B cell (primary cell): ENCODE measurements around the gene USP1. TPM values are rescaled to one million over a fixed set of nuclear protein-coding genes. Genes with fewer than 3 reads are reported as not detected.

Source experiments
- ATAC-seq: fragments of 200-7000 bp; cut with Tn5 transposase; one replicate; pipeline ENCODE4 v1.10.0; 2021; ENCODE audit warnings: low read depth, mild to moderate bottlenecking, moderate number of reproducible peaks, moderate library complexity
- CTCF ChIA-PET: fragments of 350-600 bp; sonication (Branson Sonifier 250); formaldehyde crosslinking; loops from one replicate; lab custom pipeline; 2021; ENCODE audit warnings: antibody characterized with exemption, inconsistent platforms; lab: Charles Lee
- POLR2A ChIA-PET: fragments of 350-600 bp; sonication (Branson Sonifier 250); formaldehyde crosslinking; loops from one replicate; lab custom pipeline; 2021; ENCODE audit warnings: antibody characterized with exemption; lab: Charles Lee
- DNase-seq: peaks from one replicate; pipeline ENCODE4 v3.0.0; 2013
- H2AFZ ChIP-seq: 2 replicates; pipeline ENCODE4 v1.6.1; 2012; ENCODE audit warnings: mild to moderate bottlenecking, low read depth, low read length; ENCODE audit not compliant: insufficient read depth, poor library complexity, severe bottlenecking
- H3K27ac ChIP-seq, 2 donors: 1 replicate in 1 of 2; 2 replicates in 1 of 2; pipeline ENCODE4 v1.5.1; 2012 to 2013; ENCODE audit warnings: low read length in 2 of 2, mild to moderate bottlenecking in 2 of 2, moderate library complexity in 1 of 2
- H3K27me3 ChIP-seq, 4 experiments: fragments of 200-600 bp in 1 of 4; sonication (generic) in 1 of 4; replicated peaks in 1 of 4; 1 replicate in 2 of 4; 2 replicates in 2 of 4; pipeline versions ENCODE4 v1.6.1 to v1.7.0; 2013 to 2016; ENCODE audit warnings: low read length in 3 of 4, mild to moderate bottlenecking in 2 of 4, mixed read lengths in 1 of 4, moderate library complexity in 1 of 4; ENCODE audit not compliant: insufficient read depth in 4 of 4, control insufficient read depth in 3 of 4; ENCODE audit errors: control extremely low read depth in 1 of 4
- H3K36me3 ChIP-seq, 2 experiments: replicated peaks in 1 of 2; 1 replicate in 1 of 2; 2 replicates in 1 of 2; pipeline versions ENCODE4 v1.6.1 to v1.7.1; 2013; ENCODE audit warnings: low read length in 1 of 2; ENCODE audit not compliant: insufficient read depth in 2 of 2, control insufficient read depth in 1 of 2; ENCODE audit errors: control extremely low read depth in 1 of 2, extremely low read depth in 1 of 2
- H3K4me1 ChIP-seq, 2 donors: fragments of 200-600 bp in 1 of 2; sonication (generic) in 1 of 2; 1 replicate in 1 of 2; 2 replicates in 1 of 2; pipeline versions ENCODE4 v1.5.1 to v1.6.1; 2013 to 2017; ENCODE audit warnings: low read length in 2 of 2; ENCODE audit not compliant: control insufficient read depth in 2 of 2, insufficient read depth in 2 of 2
- H3K4me2 ChIP-seq: replicated peaks from 2 replicates; pipeline ENCODE3; 2012; ENCODE audit warnings: mild to moderate bottlenecking, low read depth, low read length; ENCODE audit not compliant: poor library complexity, severe bottlenecking
- H3K4me3 ChIP-seq, 5 experiments: fragments of 200-600 bp in 1 of 5; sonication (generic) in 1 of 5; 1 replicate in 3 of 5; 2 replicates in 2 of 5; pipeline versions ENCODE4 v1.5.1 to v1.7.0; 2011 to 2016; ENCODE audit warnings: low read length in 4 of 5, mild to moderate bottlenecking in 4 of 5, low read depth in 2 of 5, control low read depth in 1 of 5, moderate library complexity in 1 of 5; ENCODE audit not compliant: insufficient read depth in 1 of 5; ENCODE audit errors: control extremely low read depth in 1 of 5, extremely low read depth in 1 of 5
- H3K79me2 ChIP-seq: fragments of 200-600 bp; sonication (generic); one replicate; pipeline ENCODE4 v1.6.0; 2016; ENCODE audit warnings: low read length; ENCODE audit not compliant: control insufficient read depth, insufficient read depth
- H3K9ac ChIP-seq: fragments of 200-600 bp; sonication (generic); 2 replicates; pipeline ENCODE4 v1.6.1; 2017; ENCODE audit warnings: mild to moderate bottlenecking, low read length, moderate library complexity
- H3K9me3 ChIP-seq, 3 donors: one replicate each; pipeline versions ENCODE4 v1.6.1 to v1.7.1; 2013; ENCODE audit warnings: low read length in 2 of 3; ENCODE audit not compliant: control insufficient read depth in 2 of 3, insufficient read depth in 1 of 3; ENCODE audit errors: control extremely low read depth in 1 of 3
- H4K20me1 ChIP-seq: 2 replicates; pipeline ENCODE4 v1.6.0; 2012; ENCODE audit warnings: mild to moderate bottlenecking, low read length; ENCODE audit not compliant: insufficient read depth, control insufficient read depth, poor library complexity, severe bottlenecking
- H3K27ac Mint-ChIP-seq: one replicate; pipeline ENCODE4 v1.8.0; 2021; ENCODE audit warnings: mixed read lengths
- H3K27me3 Mint-ChIP-seq: one replicate; pipeline ENCODE4 v1.8.0; 2021; ENCODE audit warnings: mixed read lengths
- H3K4me1 Mint-ChIP-seq: one replicate; pipeline ENCODE4 v1.8.0; 2021; ENCODE audit warnings: mixed read lengths
- H3K4me3 Mint-ChIP-seq: one replicate; pipeline ENCODE4 v1.8.0; 2021; ENCODE audit warnings: mixed read lengths
- H3K9me3 Mint-ChIP-seq: one replicate; pipeline ENCODE4 v1.8.0; 2022; ENCODE audit warnings: mixed read lengths; ENCODE audit not compliant: insufficient read depth
- EZH2 ChIP-seq: IDR thresholded peaks from 2 replicates; pipeline ENCODE4 v1.6.1; 2012; ENCODE audit warnings: borderline replicate concordance, low read depth, mild to moderate bottlenecking, moderate library complexity, low read length; ENCODE audit not compliant: insufficient read depth, poor library complexity, severe bottlenecking
- intact Hi-C: fragments of 100-400 bp; cut with micrococcal nuclease; formaldehyde crosslinking; loops from one replicate; pipeline ENCODE4 v1.10.0; 2022
- polyA plus RNA-seq: library from polyadenylated mRNA; depleted of rRNA; stranded (reverse); fragments of >200 nt; gene quantifications from 2 replicates; pipeline ENCODE4 v1.2.3, GENCODE V29; 2012
- total RNA-seq, 2 donors: library from RNA; stranded (reverse); fragments of 120-200 nt in 1 of 2; gene quantifications; 1 replicate in 1 of 2; 2 replicates in 1 of 2; pipeline versions ENCODE4 v1.2.3 to v1.2.4, GENCODE V29; 2013 to 2022
- TF ChIP-seq, protein P1 (sequence below): fragments of 200-600 bp; IDR thresholded peaks from one replicate; pipeline ENCODE4 v1.8.0; 2022; ENCODE audit warnings: antibody characterized with exemption, mild to moderate bottlenecking

The USP1 gene
- total and polyA plus RNA-seq, 2 donors (not counting 1 experiment from before 2014, with no cell fraction given) = 6.1 to 32.7 TPM

DNA sequence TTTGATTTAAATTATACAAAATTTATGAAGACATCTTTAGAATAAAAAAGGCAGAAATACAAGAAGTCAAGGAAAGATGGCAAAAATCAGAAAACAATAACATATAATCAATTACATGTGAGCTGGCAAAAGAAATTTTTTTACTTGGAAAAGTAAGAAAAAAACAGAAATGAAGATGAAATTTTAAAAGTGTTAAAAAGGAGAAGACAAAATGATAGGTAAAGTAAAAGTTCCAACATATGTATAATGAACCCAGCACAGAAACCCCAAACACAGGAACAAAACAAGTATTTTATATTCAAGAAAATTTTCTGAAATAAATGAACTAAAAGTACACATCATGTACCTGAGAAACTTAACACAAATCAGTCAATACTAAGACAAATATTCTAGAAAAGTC is 63.4 kb downstream of the USP1 start:
- DNase-seq (no peak), ATAC-seq (no peak)
- H3K27me3 Mint-ChIP-seq = no peaks in the 10 kb centered on the region
- intact Hi-C loops = no loop called here
- H3K9me3 Mint-ChIP-seq = no peaks in the 10 kb centered on the region
- Histone ChIP-seq H3K36me3 (no peaks in the 10 kb centered on the region), H3K27ac (no peak overlapping the region), H2AFZ (no peak overlapping the region), H3K4me2 (no peak overlapping the region), H3K27me3 (no peaks in the 10 kb centered on the region), H3K4me3 (no peak overlapping the region), H3K4me1 (no peaks in the 10 kb centered on the region), H3K9ac (no peak overlapping the region), H4K20me1 (no peaks in the 10 kb centered on the region), H3K79me2 (no peaks in the 10 kb centered on the region), H3K9me3 (no peaks in the 10 kb centered on the region)
- POLR2A ChIA-PET = no interaction called here
- no peak overlapping the region for H3K27ac Mint-ChIP-seq
- H3K4me3 Mint-ChIP-seq = no peak overlapping the region
- TF ChIP-seq, protein P1, sequence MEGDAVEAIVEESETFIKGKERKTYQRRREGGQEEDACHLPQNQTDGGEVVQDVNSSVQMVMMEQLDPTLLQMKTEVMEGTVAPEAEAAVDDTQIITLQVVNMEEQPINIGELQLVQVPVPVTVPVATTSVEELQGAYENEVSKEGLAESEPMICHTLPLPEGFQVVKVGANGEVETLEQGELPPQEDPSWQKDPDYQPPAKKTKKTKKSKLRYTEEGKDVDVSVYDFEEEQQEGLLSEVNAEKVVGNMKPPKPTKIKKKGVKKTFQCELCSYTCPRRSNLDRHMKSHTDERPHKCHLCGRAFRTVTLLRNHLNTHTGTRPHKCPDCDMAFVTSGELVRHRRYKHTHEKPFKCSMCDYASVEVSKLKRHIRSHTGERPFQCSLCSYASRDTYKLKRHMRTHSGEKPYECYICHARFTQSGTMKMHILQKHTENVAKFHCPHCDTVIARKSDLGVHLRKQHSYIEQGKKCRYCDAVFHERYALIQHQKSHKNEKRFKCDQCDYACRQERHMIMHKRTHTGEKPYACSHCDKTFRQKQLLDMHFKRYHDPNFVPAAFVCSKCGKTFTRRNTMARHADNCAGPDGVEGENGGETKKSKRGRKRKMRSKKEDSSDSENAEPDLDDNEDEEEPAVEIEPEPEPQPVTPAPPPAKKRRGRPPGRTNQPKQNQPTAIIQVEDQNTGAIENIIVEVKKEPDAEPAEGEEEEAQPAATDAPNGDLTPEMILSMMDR = no peak
- TF ChIP-seq EZH2 = no peak
- no peaks in the 10 kb centered on the region for H3K4me1 Mint-ChIP-seq
- CTCF ChIA-PET = interaction anchor here (4.4 kb wide), 1 partner anchor 247 kb away, joined by 18 read pairs; no protein-coding TSS in a partner anchor

Other genes starting within 250 kb of the USP1 start
- gene L1TD1, start 242.2 kb upstream of the USP1 start, total RNA-seq = 0.15 TPM in 1 of 2 replicates, not detected in the other
- 0.09 and 0.12 TPM in 2 replicates for gene L1TD1, start 242.2 kb upstream of the USP1 start, polyA plus RNA-seq
- gene KANK4, start 117.6 kb upstream of the USP1 start, total RNA-seq = not detected in 2 replicates
- gene KANK4, start 117.6 kb upstream of the USP1 start, polyA plus RNA-seq = not detected in 2 replicates
- gene ANGPTL3, start 160.5 kb downstream of the USP1 start, total RNA-seq = not detected in 2 replicates
- gene ANGPTL3, start 160.5 kb downstream of the USP1 start, polyA plus RNA-seq = not detected in 2 replicates